Measurements from ENCODE around the gene NEB. TPM values are rescaled to one million over a fixed set of nuclear protein-coding genes. Genes with fewer than 3 reads are reported as not detected.

The NEB gene
- total RNA-seq, 1 donor from 2014 or later = 0.53 TPM

GRCh38 chr2:151766437-151767153 lies 32.3 kb upstream of the NEB start:
- intact Hi-C loops (cut with DNase I) = no loop called here
- Histone ChIP-seq H3K36me3 (peaks cover 0 to 6% of the 10 kb centered on the region in 2 donors), H3K4me1 (no peaks in the 10 kb centered on the region), H3K27me3 (no peaks in the 10 kb centered on the region), H3K9me3 (no peaks in the 10 kb centered on the region), H3K27ac (no peak overlapping the region), H3K4me3 (no peak overlapping the region)
- TF ChIP-seq, protein P1, sequence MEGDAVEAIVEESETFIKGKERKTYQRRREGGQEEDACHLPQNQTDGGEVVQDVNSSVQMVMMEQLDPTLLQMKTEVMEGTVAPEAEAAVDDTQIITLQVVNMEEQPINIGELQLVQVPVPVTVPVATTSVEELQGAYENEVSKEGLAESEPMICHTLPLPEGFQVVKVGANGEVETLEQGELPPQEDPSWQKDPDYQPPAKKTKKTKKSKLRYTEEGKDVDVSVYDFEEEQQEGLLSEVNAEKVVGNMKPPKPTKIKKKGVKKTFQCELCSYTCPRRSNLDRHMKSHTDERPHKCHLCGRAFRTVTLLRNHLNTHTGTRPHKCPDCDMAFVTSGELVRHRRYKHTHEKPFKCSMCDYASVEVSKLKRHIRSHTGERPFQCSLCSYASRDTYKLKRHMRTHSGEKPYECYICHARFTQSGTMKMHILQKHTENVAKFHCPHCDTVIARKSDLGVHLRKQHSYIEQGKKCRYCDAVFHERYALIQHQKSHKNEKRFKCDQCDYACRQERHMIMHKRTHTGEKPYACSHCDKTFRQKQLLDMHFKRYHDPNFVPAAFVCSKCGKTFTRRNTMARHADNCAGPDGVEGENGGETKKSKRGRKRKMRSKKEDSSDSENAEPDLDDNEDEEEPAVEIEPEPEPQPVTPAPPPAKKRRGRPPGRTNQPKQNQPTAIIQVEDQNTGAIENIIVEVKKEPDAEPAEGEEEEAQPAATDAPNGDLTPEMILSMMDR (IDR thresholded peaks at IDR 0.05) = no peak
- no peak for DNase-seq (ENCODE audit: low spot score in 2 of 2)

GRCh38 chr2:151765760-151766410 lies 31.6 kb upstream of the NEB start:
- Histone ChIP-seq H3K27ac (no peak overlapping the region), H3K4me3 (no peak overlapping the region), H3K4me1 (no peaks in the 10 kb centered on the region), H3K9me3 (no peaks in the 10 kb centered on the region), H3K36me3 (peaks cover 0 to 6% of the 10 kb centered on the region in 2 donors), H3K27me3 (no peaks in the 10 kb centered on the region)
- TF ChIP-seq, protein P1 (IDR thresholded peaks at IDR 0.05) = no peak
- intact Hi-C loops (cut with DNase I) = no loop called here
- DNase-seq (ENCODE audit: low spot score in 2 of 2) = no peak

DNA sequence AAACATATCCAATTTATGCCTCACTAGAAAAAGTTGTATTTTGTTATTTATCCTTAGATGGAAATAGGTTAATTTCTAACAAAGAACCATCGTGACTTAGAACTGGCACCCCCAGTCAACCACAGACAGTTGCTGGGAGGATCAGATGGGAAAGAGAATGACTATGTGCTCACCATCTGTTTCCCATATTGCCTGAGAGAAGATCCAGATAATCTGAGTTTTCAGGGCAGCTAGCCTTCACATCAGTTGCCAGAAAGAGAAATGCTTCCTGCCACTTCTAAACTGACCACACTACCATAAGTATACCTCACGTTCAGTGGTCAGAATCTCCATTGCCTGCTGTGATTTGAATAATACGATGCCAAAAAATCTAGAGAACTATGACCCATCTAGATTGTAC lies 28.4 kb upstream of the NEB start:
- TF ChIP-seq, protein P1 (IDR thresholded peaks at IDR 0.05) = no peak
- H3K4me1 ChIP-seq = no peaks in the 10 kb centered on the region
- H3K27ac ChIP-seq = no peak overlapping the region
- intact Hi-C loops (cut with DNase I) = no loop called here
- H3K9me3 ChIP-seq = no peaks in the 10 kb centered on the region
- H3K27me3 ChIP-seq = no peaks in the 10 kb centered on the region
- H3K36me3 ChIP-seq = peaks cover 0 to 6% of the 10 kb centered on the region in 2 donors
- no peak for DNase-seq (ENCODE audit: low spot score in 2 of 2)
- no peak overlapping the region for H3K4me3 ChIP-seq

DNA sequence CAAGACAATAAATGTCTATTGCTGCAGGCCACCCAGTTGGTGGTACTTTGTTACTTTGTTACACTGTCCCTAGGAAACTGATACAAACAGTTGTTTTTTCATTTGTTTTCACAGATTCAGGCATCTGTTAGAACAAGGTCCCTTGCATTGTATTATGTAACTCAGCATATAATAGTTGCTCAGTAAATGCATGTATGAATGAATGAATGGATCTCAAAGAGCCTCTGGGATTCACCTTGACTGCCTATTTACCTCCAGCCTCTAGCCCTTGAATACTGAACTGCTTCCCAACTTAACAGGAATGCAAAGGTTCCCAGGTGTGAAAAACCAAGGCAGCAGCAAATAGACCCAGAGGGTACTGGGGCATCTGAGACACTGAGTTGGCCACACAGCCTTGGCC lies 27.4 kb upstream of the NEB start:
- Histone ChIP-seq H3K9me3 (no peaks in the 10 kb centered on the region), H3K27ac (no peak overlapping the region), H3K4me3 (no peak overlapping the region), H3K4me1 (no peaks in the 10 kb centered on the region), H3K36me3 (peaks cover 0 to 3% of the 10 kb centered on the region in 2 donors), H3K27me3 (no peaks in the 10 kb centered on the region)
- no peak for DNase-seq (ENCODE audit: low spot score in 2 of 2)
- TF ChIP-seq, protein P1 (IDR thresholded peaks at IDR 0.05) = no peak
- intact Hi-C loops (cut with DNase I) = no loop called here

- H3K36me3 ChIP-seq = no peaks in the 10 kb centered on the region
- no peak for DNase-seq (ENCODE audit: low spot score in 2 of 2)
- H3K4me3 ChIP-seq = no peak overlapping the region
- intact Hi-C loops (cut with DNase I) = no loop called here
- no peaks in the 10 kb centered on the region for H3K4me1 ChIP-seq
- H3K27ac ChIP-seq = no peak overlapping the region
- H3K9me3 ChIP-seq = no peaks in the 10 kb centered on the region
- no peaks in the 10 kb centered on the region for H3K27me3 ChIP-seq
- TF ChIP-seq, protein P1 (IDR thresholded peaks at IDR 0.05) = no peak
These were observed 26.9 kb upstream of the NEB start for GRCh38 chr2:151761193-151761592.

Measured in ascending aorta (tissue), 2 donors.